IMR-90 (cell line): ENCODE data around the gene ZNF609. TPM values are rescaled to one million over a fixed set of nuclear protein-coding genes. Genes with fewer than 3 reads are reported as not detected.
A peak's percentile ranks its signal among the peaks of the same experiment; 100 is the strongest.

Experiments
- ATAC-seq: fragments of 200-7000 bp; cut with Tn5 transposase; 2 replicates; pipeline ENCODE4 v1.9.1; 2020; ENCODE audit warnings: low read depth, mild to moderate bottlenecking, moderate library complexity
- BruUV-seq: library from RNA; stranded (reverse); fragments of 400-500 nt; replicated peaks from 2 replicates; lab custom pipeline; 2021; lab: Mats Ljungman, UMichigan
- CTCF ChIA-PET: fragments of 300-600 bp; formaldehyde crosslinking; extraction: SDS; loops from one replicate; lab custom pipeline; 2021; ENCODE audit warnings: antibody characterized with exemption; lab: Yijun Ruan, JAX
- POLR2A ChIA-PET: fragments of 300-600 bp; sonication (Branson Sonifier 250); formaldehyde crosslinking; loops from one replicate; lab custom pipeline; 2022; ENCODE audit warnings: antibody characterized with exemption; ENCODE audit not compliant: unreplicated experiment; lab: Charles Lee
- DNase-seq: peaks from one replicate; pipeline ENCODE4 v3.0.0; 2013
- H2AFZ ChIP-seq: replicated peaks from 2 replicates; pipeline ENCODE3; 2013; ENCODE audit warnings: low read length, mild to moderate bottlenecking; ENCODE audit not compliant: poor library complexity
- H2AK5ac ChIP-seq: 2 replicates; pipeline ENCODE4 v1.6.1; 2013; ENCODE audit warnings: low read depth, low read length, inconsistent platforms
- H2AK9ac ChIP-seq: replicated peaks from 2 replicates; pipeline ENCODE3; 2013; ENCODE audit warnings: mild to moderate bottlenecking, low read depth, low read length, moderate library complexity; ENCODE audit not compliant: poor library complexity
- H2BK120ac ChIP-seq: 2 replicates; pipeline ENCODE4 v1.6.1; 2013; ENCODE audit warnings: low read depth, low read length, inconsistent platforms
- H2BK15ac ChIP-seq: 3 replicates; pipeline ENCODE4 v1.6.1; 2013; ENCODE audit warnings: low read depth, low read length, inconsistent platforms
- H2BK20ac ChIP-seq: 2 replicates; pipeline ENCODE4 v1.6.1; 2013; ENCODE audit warnings: low read depth, mild to moderate bottlenecking, inconsistent platforms, low read length, moderate library complexity
- H2BK5ac ChIP-seq: 2 replicates; pipeline ENCODE4 v1.6.1; 2013; ENCODE audit warnings: mild to moderate bottlenecking, low read depth, low read length, inconsistent platforms; ENCODE audit not compliant: poor library complexity, severe bottlenecking
- H3K14ac ChIP-seq: replicated peaks from 2 replicates; pipeline ENCODE4 v1.6.1; 2013; ENCODE audit warnings: low read depth, low read length, inconsistent platforms
- H3K18ac ChIP-seq: 2 replicates; pipeline ENCODE4 v1.6.1; 2013; ENCODE audit warnings: low read depth, low read length, control low read depth
- H3K23ac ChIP-seq: 2 replicates; pipeline ENCODE4 v1.6.1; 2013; ENCODE audit warnings: low read depth, low read length, inconsistent platforms
- H3K27ac ChIP-seq: 2 replicates; pipeline ENCODE4 v1.5.1; 2013; ENCODE audit warnings: mild to moderate bottlenecking, control low read depth, low read length; ENCODE audit not compliant: insufficient read depth
- H3K27me3 ChIP-seq: 2 replicates; pipeline ENCODE4 v1.6.1; 2013; ENCODE audit warnings: low read length; ENCODE audit not compliant: control insufficient read depth, insufficient read depth
- H3K36me3 ChIP-seq: 2 replicates; pipeline ENCODE4 v1.6.1; 2013; ENCODE audit warnings: low read length, mixed read lengths; ENCODE audit not compliant: control insufficient read depth, insufficient read depth
- H3K4ac ChIP-seq: 2 replicates; pipeline ENCODE4 v1.6.1; 2013; ENCODE audit warnings: low read depth, low read length, inconsistent platforms
- H3K4me1 ChIP-seq: 2 replicates; pipeline ENCODE4 v1.6.1; 2013; ENCODE audit warnings: low read length, mixed read lengths; ENCODE audit not compliant: control insufficient read depth, insufficient read depth
- H3K4me2 ChIP-seq: 2 replicates; pipeline ENCODE4 v1.6.1; 2013; ENCODE audit warnings: low read depth, mild to moderate bottlenecking, control low read depth, low read length, moderate library complexity
- H3K4me3 ChIP-seq: 2 replicates; pipeline ENCODE4 v1.5.1; 2013; ENCODE audit warnings: low read depth, mild to moderate bottlenecking, control low read depth, low read length, moderate library complexity; ENCODE audit not compliant: insufficient read depth
- H3K56ac ChIP-seq: 2 replicates; pipeline ENCODE4 v1.6.1; 2013; ENCODE audit warnings: low read length, inconsistent platforms; ENCODE audit not compliant: insufficient read depth; ENCODE audit errors: extremely low read depth
- H3K79me1 ChIP-seq, 2 experiments: 2 replicates each; pipeline ENCODE4 v1.6.1; 2013; ENCODE audit warnings: low read length in 2 of 2, inconsistent platforms in 1 of 2, low read depth in 1 of 2
- H3K9ac ChIP-seq: 2 replicates; pipeline ENCODE4 v1.6.1; 2013; ENCODE audit warnings: low read depth, low read length, control low read depth
- H3K9me1 ChIP-seq: 2 replicates; pipeline ENCODE4 v1.6.1; 2013; ENCODE audit warnings: low read length, inconsistent platforms; ENCODE audit not compliant: insufficient read depth
- H3K9me3 ChIP-seq: 2 replicates; pipeline ENCODE4 v1.6.1; 2013; ENCODE audit warnings: low read length; ENCODE audit not compliant: control insufficient read depth, insufficient read depth
- H4K20me1 ChIP-seq: 2 replicates; pipeline ENCODE4 v1.6.1; 2013; ENCODE audit warnings: low read length, inconsistent platforms; ENCODE audit not compliant: insufficient read depth
- H4K5ac ChIP-seq: 2 replicates; pipeline ENCODE4 v1.6.1; 2013; ENCODE audit warnings: mild to moderate bottlenecking, low read depth, low read length, control low read depth
- H4K8ac ChIP-seq, 2 experiments: 2 replicates each; pipeline ENCODE4 v1.6.1; 2013; ENCODE audit warnings: low read depth in 2 of 2, low read length in 2 of 2, control low read depth in 1 of 2, inconsistent platforms in 1 of 2
- H4K91ac ChIP-seq: 2 replicates; pipeline ENCODE4 v1.6.1; 2013; ENCODE audit warnings: low read depth, low read length, inconsistent platforms; ENCODE audit not compliant: insufficient read depth
- CEBPB ChIP-seq: IDR thresholded peaks from 2 replicates; pipeline ENCODE4 v1.6.1; 2012; ENCODE audit warnings: low read depth, low read length, improper control_type of control experiment
- CHD1 ChIP-seq: IDR thresholded peaks from 2 replicates; pipeline ENCODE4 v1.6.1; 2012; ENCODE audit warnings: low read depth, low read length, improper control_type of control experiment
- FOS ChIP-seq: fragments of 150-350 bp; IDR thresholded peaks from 2 replicates; pipeline ENCODE4 v1.6.1; 2016; ENCODE audit warnings: low read depth, low read length
- MAFK ChIP-seq: IDR thresholded peaks from 2 replicates; pipeline ENCODE4 v1.6.1; 2012; ENCODE audit warnings: low read depth, low read length, improper control_type of control experiment
- MXI1 ChIP-seq: IDR thresholded peaks from 2 replicates; pipeline ENCODE4 v1.6.1; 2012; ENCODE audit warnings: low read depth, mild to moderate bottlenecking, low read length, moderate library complexity, borderline replicate concordance
- NFE2L2 ChIP-seq: fragments of 150-350 bp; IDR thresholded peaks from 2 replicates; pipeline ENCODE4 v1.6.1; 2016; ENCODE audit warnings: low read depth, mild to moderate bottlenecking, low read length
- RCOR1 ChIP-seq: IDR thresholded peaks from 2 replicates; pipeline ENCODE4 v1.6.1; 2012; ENCODE audit warnings: mild to moderate bottlenecking, low read length, improper control_type of control experiment; ENCODE audit not compliant: insufficient replicate concordance
- RFX5 ChIP-seq: IDR thresholded peaks from 2 replicates; pipeline ENCODE4 v1.8.0; 2012; ENCODE audit warnings: low read depth, mild to moderate bottlenecking, low read length, moderate library complexity
- SMC3 ChIP-seq: fragments of 150-350 bp; IDR thresholded peaks from 2 replicates; pipeline ENCODE4 v1.6.1; 2016; ENCODE audit warnings: low read depth, mild to moderate bottlenecking, antibody characterized with exemption, low read length, moderate library complexity
- WGBS, 2 experiments: methylation state at CpG; one replicate each; pipeline versions ENCODE4 v1.1.5 to v1.1.7; 2013; ENCODE audit warnings: missing lambda C conversion rate in 2 of 2; ENCODE audit not compliant: insufficient read length in 1 of 2; ENCODE audit errors: extremely low coverage in 2 of 2; 5-methylcytosine and 5-hydroxymethylcytosine counted together
- dilution Hi-C: fragments of 300-500 bp; cut with HindIII; formaldehyde crosslinking; loops from one replicate; pipeline ENCODE4 v1.14.3; 2018; ENCODE audit warnings: low sequenced_read_pairs; ENCODE audit not compliant: unreplicated experiment
- in situ Hi-C: fragments of 300-500 bp; cut with MboI; formaldehyde crosslinking; loops from 3 replicates; pipeline ENCODE4 v1.14.3; 2019; ENCODE audit warnings: low sequenced_read_pairs, inconsistent platforms, mixed read lengths
- intact Hi-C: fragments of 100-400 bp; cut with micrococcal nuclease; formaldehyde crosslinking; loops from 2 replicates; pipeline ENCODE4 v1.10.0; 2022
- polyA plus RNA-seq, 3 experiments: library from polyadenylated mRNA; depleted of rRNA; stranded (reverse); fragments of >200 nt; gene quantifications; 2 replicates each; pipeline ENCODE4 v1.2.3, GENCODE V29; 2012; ENCODE audit warnings: low replicate concordance in 1 of 3
- total RNA-seq: library from RNA; depleted of rRNA; stranded (reverse); fragments of >200 nt; gene quantifications from 2 replicates; pipeline ENCODE4 v1.2.3, GENCODE V29; 2012
- TF ChIP-seq, protein P1 (sequence below): fragments of 150-350 bp; IDR thresholded peaks from 2 replicates; pipeline ENCODE4 v1.6.1; 2017; ENCODE audit warnings: mild to moderate bottlenecking, antibody characterized with exemption, low read length, low read depth
- TF ChIP-seq, protein P2 (sequence below): conservative IDR thresholded peaks from 2 replicates; pipeline ENCODE4 v1.5.1; 2012; ENCODE audit warnings: mild to moderate bottlenecking, low read depth, low read length, improper control_type of control experiment

The ZNF609 gene
- total and polyA plus RNA-seq, 2 of the 4 experiments (the other 2 are of a cell fraction): 10.4 to 12.5 TPM

DNA sequence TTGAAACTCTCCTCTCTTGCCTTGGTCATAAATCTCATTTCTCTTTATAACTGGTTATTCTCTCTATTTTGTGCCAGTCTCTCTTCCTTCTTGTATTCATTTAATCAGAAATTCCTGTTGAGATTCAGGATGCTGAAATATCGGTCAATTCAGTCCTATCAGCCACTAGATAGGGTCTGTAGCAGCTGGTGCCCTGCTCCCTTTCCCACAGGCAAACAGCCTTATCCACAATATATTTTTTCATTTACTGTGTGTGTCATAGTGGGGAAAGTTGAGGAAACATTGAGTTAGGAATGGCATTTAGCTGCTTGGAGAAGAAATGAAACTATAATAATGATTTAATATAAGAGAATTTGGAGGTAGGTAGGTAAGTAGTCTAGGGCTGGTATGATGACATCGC, 168.7 kb downstream of the ZNF609 start (continued):
- TF ChIP-seq, protein P1, sequence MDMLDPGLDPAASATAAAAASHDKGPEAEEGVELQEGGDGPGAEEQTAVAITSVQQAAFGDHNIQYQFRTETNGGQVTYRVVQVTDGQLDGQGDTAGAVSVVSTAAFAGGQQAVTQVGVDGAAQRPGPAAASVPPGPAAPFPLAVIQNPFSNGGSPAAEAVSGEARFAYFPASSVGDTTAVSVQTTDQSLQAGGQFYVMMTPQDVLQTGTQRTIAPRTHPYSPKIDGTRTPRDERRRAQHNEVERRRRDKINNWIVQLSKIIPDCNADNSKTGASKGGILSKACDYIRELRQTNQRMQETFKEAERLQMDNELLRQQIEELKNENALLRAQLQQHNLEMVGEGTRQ: no peak

DNA sequence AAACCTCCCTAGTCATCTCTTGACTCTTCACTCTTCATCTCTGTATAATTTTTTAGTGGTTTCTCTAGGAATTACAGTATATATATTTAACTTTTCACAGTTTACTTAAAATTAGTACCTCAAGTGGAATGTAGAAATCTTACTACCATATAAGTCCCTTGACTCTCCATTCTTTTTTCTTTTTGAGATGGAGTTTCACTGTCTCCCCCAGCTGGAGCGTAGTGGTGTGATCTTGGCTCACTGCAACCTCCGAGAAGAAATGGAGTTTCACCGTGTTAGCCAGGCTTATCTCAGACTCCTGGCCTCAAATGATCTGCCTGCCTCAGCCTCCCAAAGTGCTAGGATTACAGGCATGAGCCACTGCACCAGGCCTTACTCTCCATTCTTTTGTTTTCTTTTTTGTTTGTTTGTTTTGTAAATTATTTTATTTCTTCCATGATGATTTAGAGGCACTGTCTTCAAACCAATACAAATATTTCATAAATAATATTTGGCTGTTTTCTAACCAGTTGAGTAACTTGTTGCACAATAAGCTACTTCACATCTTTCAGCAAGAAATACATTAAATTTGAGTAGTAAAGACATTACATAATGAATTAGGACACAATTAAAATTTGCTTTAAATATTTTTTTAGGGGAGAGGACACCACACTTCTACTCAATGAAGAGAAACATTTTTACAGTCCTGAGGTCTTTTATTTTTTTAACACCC, 170.2 kb downstream of the ZNF609 start:
- DNase-seq: peak; percentile 74
- TF ChIP-seq NFE2L2 (no peak), RCOR1 (no peak), FOS (no peak), MXI1 (no peak), RFX5 (no peak), CHD1 (no peak), CEBPB (peak; percentile 80), MAFK (no peak), SMC3 (peak; percentile 19; the same call in 1 of the 2 replicates)
- TF ChIP-seq, protein P1: no peak
- TF ChIP-seq, protein P2, sequence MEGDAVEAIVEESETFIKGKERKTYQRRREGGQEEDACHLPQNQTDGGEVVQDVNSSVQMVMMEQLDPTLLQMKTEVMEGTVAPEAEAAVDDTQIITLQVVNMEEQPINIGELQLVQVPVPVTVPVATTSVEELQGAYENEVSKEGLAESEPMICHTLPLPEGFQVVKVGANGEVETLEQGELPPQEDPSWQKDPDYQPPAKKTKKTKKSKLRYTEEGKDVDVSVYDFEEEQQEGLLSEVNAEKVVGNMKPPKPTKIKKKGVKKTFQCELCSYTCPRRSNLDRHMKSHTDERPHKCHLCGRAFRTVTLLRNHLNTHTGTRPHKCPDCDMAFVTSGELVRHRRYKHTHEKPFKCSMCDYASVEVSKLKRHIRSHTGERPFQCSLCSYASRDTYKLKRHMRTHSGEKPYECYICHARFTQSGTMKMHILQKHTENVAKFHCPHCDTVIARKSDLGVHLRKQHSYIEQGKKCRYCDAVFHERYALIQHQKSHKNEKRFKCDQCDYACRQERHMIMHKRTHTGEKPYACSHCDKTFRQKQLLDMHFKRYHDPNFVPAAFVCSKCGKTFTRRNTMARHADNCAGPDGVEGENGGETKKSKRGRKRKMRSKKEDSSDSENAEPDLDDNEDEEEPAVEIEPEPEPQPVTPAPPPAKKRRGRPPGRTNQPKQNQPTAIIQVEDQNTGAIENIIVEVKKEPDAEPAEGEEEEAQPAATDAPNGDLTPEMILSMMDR: peak; percentile 37

More for the DNA sequence above, 170.2 kb downstream of the ZNF609 start:
- no TSS peak for BruUV-seq
- Histone ChIP-seq H2BK15ac (peak overlapping the region; percentile 32; the same call in 2 of the 3 replicates), H2AK9ac (no peak overlapping the region), H2BK20ac (peak overlapping the region; percentile 81; the same call in 1 of the 2 replicates), H3K56ac (peak overlapping the region; percentile 52; the same call in 1 of the 2 replicates), H4K5ac (peak overlapping the region; percentile 79), H3K27ac (peak overlapping the region; percentile 92), H3K4me3 (no peak overlapping the region), H4K20me1 (peaks cover 14% of the 10 kb centered on the region; the same call in 1 of the 2 replicates), H3K36me3 (peaks cover 13% of the 10 kb centered on the region), H3K79me1 (peaks cover 37 to 80% of the 10 kb centered on the region in 2 experiments), H3K4ac (peak overlapping the region; percentile 93), H4K8ac (peak overlapping the region in 1 of 2 experiments; percentile 85; a peak in 2 of 4 replicates), H2AK5ac (peak overlapping the region; percentile 68; the same call in 1 of the 2 replicates), H3K9me1 (peaks cover 4% of the 10 kb centered on the region; the same call in 1 of the 2 replicates), H3K9me3 (no peaks in the 10 kb centered on the region), H4K91ac (peak overlapping the region; percentile 66; the same call in 1 of the 2 replicates), H3K9ac (peak overlapping the region; percentile 57; the same call in 1 of the 2 replicates), H3K14ac (peak overlapping the region; percentile 96; the same call in 1 of the 2 replicates), H3K4me2 (peak overlapping the region; percentile 75; the same call in 1 of the 2 replicates), H3K27me3 (no peaks in the 10 kb centered on the region), H3K4me1 (peaks cover 17% of the 10 kb centered on the region), H3K23ac (peak overlapping the region; percentile 84; the same call in 1 of the 2 replicates), H2BK120ac (peak overlapping the region; percentile 90), H3K18ac (peak overlapping the region; percentile 96), H2AFZ (no peak overlapping the region), H2BK5ac (peak overlapping the region; percentile 98)
- ChIA-PET CTCF (interaction anchor here (0.6 kb wide), 1 partner anchor 200 kb away, joined by 5 read pairs; no protein-coding TSS in a partner anchor), POLR2A (no interaction called here)
- in situ Hi-C loops (no loop called here), intact Hi-C loops (no loop called here), dilution Hi-C loops (no loop called here)
- WGBS, 2 experiments: 90% methylated on average over 2 of the region's 3 CpGs; no CpG with 5 or more reads in 1 of the 2 experiments
- peak; percentile 84 for ATAC-seq
